HAP-1 (cell line): ENCODE data around the gene METTL9.
"Not testable (repeated sequence)": the region's sequence is repeated elsewhere in the genome, so short reads cannot be mapped to it uniquely, and the experiment has no call there.

Experiments used
- DNase-seq, 2 experiments: peaks; one replicate each; pipeline ENCODE4 v3.0.0-alpha.2; 2016 to 2020; ENCODE audit warnings: low spot score in 2 of 2
- H3K27me3 ChIP-seq: fragments of 250-450 bp; sonication (Bioruptor Pico); 2 replicates; pipeline ENCODE4 v1.5.1; 2020; ENCODE audit warnings: low read depth, mild to moderate bottlenecking, moderate library complexity
- H3K36me3 ChIP-seq: fragments of 250-450 bp; sonication (Bioruptor Pico); replicated peaks from 2 replicates; pipeline ENCODE4 v1.5.1; 2020; ENCODE audit warnings: mild to moderate bottlenecking
- H3K4me1 ChIP-seq: fragments of 250-450 bp; sonication (Bioruptor Pico); 2 replicates; pipeline ENCODE4 v1.5.1; 2020; ENCODE audit warnings: mild to moderate bottlenecking
- H3K4me3 ChIP-seq: fragments of 250-450 bp; sonication (Bioruptor Pico); 2 replicates; pipeline ENCODE4 v1.5.1; 2020; ENCODE audit warnings: mild to moderate bottlenecking, moderate library complexity
- H3K9me3 ChIP-seq: fragments of 250-450 bp; sonication (Bioruptor Pico); 2 replicates; pipeline ENCODE4 v1.5.1; 2020; ENCODE audit warnings: mild to moderate bottlenecking, moderate library complexity
- in situ Hi-C: fragments of 300-500 bp; cut with MboI; formaldehyde crosslinking; loops from 3 replicates; pipeline ENCODE4 v1.14.3; 2020; ENCODE audit warnings: low sequenced_read_pairs, inconsistent platforms, mixed read lengths

METTL9 gene

DNA sequence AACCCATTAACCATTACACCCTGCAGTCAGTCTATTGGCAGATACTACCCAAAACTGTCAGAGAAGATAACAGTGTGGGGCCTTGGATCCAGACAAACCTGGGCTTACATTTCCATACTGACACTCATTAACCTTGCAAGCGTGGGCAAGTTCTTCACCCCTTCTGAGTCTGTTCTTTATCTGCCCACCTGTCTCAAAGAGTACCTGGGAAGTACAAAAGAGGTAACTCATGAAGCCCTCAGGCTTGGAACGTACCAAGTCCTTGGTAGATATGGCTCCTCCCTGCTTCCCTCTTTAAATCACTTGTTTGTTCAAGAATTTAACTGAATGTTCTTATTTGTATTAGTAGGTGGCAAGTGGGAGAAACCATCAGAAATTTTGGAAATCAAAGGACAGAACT is 55.5 kb downstream of the METTL9 start:
- no peaks in the 10 kb centered on the region for H3K4me1 ChIP-seq
- H3K36me3 ChIP-seq: peaks cover 7% of the 10 kb centered on the region; the same call in 1 of the 2 replicates
- H3K4me3 ChIP-seq: no peak overlapping the region
- H3K9me3 ChIP-seq: no peaks in the 10 kb centered on the region
- DNase-seq: no peak
- in situ Hi-C loops: no loop called here
- H3K27me3 ChIP-seq: no peaks in the 10 kb centered on the region

DNA sequence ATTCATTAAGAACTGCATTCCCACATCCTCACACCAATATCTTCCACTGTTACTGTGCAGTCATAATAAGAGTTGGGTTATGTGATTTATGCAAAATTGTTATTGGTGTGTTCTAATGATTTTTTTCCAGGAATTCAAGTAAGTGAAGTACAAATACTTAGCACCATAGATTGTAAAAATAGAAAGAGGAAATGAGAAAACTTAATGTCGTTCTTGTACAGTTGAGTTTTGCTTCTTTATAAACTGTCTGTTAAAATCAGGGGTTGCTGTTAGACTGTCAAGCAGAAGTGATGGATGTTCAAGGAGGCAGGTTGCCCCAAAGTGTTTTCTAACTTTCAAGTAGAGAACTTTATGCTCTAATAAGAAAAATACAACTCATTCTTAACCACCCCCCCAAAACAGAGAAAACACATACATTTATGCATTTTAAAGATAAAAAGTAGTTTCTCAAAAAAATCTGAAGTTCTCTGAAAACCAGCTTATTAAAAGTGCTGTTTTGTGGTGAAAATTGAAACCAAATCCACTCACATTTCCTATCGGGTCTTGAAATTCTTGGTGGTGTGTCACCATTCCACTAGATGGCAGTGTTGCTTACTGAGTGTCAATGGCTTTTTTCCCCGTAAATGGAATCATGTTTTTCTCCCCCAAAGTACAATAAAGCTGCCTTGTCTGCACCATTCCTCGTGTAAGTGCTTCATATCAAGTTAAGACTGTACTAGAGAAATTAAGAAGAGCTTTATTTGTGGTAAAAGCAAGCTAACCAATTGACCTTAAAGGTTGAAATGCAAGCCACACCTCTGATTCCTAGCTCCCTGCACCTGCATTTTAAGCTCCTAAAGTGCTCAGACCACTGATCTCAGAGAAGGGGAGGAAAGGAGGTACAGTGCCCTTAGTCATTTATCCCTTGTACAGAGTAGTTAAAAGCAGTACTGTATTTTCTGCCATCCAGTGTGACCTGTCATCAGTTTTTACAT is 57.7 kb downstream of the METTL9 start:
- peak; percentile 42 to 54 for DNase-seq
- Histone ChIP-seq H3K27me3 (no peaks in the 10 kb centered on the region), H3K4me1 (no peaks in the 10 kb centered on the region), H3K4me3 (no peak overlapping the region), H3K9me3 (no peaks in the 10 kb centered on the region), H3K36me3 (peaks cover 7% of the 10 kb centered on the region; the same call in 1 of the 2 replicates)
- in situ Hi-C loops: no loop called here

DNA sequence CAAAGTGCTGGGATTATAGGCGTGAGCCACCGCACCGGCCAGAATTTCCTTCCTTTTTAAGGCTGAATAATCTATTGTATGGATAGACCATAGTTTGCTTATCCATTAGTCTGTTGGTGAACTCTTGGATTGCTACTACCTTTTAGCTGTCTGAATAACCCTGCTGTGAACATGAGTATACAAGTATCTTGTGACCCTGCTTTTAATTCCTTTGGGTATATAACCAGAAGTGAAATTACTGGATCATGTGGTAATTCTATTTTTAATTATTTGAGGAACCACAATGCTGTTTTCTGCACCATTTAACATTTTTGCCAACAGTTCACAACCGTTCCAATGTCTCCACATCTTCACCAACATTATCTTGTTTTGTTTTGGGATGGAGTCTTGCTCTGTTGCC is 59.7 kb downstream of the METTL9 start:
- H3K9me3 ChIP-seq: no peaks in the 10 kb centered on the region
- peaks cover 7% of the 10 kb centered on the region; the same call in 1 of the 2 replicates for H3K36me3 ChIP-seq
- no peaks in the 10 kb centered on the region for H3K4me1 ChIP-seq
- no peak for DNase-seq
- no peaks in the 10 kb centered on the region for H3K27me3 ChIP-seq
- no peak overlapping the region for H3K4me3 ChIP-seq
- in situ Hi-C loops: no loop called here

DNA sequence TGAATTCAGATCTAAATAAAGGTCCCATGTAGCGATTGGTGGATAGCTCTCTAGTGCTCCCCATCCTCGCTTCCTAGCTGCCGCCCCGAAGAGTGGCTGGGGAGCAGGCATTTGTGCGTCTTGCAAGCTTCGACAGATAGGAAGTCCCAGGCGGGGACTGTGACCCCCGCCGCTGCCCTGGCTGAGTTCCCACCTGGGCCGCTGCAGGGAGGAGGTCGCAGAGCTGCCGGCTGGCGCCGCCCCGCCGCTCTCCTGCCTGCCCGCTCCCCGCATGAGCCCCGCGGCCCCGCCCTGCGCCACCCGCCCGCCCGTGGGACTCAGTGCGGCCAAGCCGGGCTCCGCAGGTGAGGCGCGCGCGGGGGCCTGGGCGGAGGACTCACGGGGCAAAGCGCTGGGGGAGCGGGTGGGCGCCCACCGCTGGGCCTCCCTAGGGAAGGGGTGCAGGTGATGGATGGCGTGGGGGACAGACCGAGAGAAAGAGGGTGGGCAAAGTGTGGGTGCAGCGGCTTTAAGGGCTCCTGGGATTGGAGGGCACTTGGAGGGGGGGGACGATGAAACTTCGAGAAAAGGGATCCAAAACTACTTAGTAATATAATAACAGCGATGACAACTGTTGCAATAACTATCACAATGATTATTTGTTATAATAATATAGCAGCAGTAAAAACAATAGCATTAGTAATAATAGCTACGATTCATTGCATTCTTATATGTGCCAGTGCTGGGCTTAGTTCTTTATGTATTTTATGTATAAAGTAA is 64.7 kb downstream of the METTL9 start, which contains the start of gene OTOA:
Gene OTOA (plus strand): TSS at position 80 of the 759 bp plus-strand sequence. CDS start 14,547 bp downstream, outside the sequence.
- no peak within 1 kb of the TSS for H3K4me3 ChIP-seq
- no peak for DNase-seq
- H3K36me3 ChIP-seq: no peaks in the 10 kb centered on the region
- H3K9me3 ChIP-seq: peaks cover 3% of the 10 kb centered on the region; the same call in 1 of the 2 replicates
- in situ Hi-C loops: no loop called here
- peaks cover 9% of the 10 kb centered on the region for H3K4me1 ChIP-seq
- no peaks in the 10 kb centered on the region for H3K27me3 ChIP-seq

DNA sequence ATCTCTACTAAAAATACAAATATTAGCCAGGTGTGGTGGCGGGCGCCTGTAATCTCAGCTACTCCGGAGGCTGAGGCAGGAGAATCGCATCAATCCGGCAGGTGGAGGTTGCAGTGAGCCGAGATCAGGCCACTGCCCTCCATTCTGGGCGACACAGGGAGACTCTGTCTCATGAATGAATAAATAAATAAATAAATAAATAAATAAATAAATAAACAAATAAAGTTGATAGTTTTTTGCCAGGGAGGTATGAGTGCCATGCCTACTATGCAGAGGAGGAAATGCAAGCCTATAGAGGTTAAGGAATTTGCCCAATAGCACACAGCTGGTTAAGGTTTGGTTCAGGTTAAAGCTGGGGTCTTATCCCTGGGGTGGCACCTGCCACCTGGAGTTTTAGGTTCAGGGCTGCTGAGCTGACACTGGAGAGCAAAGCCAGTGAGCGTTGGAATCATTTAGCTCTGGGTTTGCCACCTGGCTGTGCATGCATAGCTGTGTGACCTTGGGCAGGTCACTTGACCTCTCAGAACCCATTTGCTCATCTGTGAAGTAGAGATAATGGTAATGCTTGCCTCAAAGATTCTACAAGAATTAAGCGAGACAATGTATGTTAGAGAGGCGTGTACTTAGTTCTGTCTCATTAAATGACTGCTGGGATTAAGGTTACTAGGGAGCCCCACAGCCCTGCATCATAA is 65.6 kb downstream of the METTL9 start:
- peaks cover 9% of the 10 kb centered on the region for H3K4me1 ChIP-seq
- H3K4me3 ChIP-seq: no peak overlapping the region
- no peaks in the 10 kb centered on the region for H3K27me3 ChIP-seq
- DNase-seq: no peak
- in situ Hi-C loops: no loop called here
- no peaks in the 10 kb centered on the region for H3K36me3 ChIP-seq
- H3K9me3 ChIP-seq: peaks cover 3% of the 10 kb centered on the region; the same call in 1 of the 2 replicates

DNA sequence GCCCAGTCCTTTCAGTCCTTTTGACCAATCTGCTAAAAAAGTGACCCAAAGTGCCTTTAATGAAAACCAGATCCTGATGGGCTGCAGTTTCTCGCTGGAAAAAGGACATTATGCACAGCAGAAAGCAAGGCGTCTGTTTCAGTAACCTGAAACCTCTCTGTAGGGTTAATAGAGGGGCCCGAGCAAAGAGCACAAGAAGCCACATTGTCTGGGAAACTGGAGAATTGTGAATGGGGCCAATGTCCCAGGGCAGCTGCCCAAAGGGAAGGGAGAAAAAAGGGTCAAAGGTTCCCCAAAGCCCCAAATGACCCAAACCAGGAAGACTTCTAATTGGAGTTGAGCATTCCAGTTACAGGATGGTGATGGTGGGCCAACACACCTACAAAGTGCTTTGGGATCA is 67.4 kb downstream of the METTL9 start:
- peak; percentile 18 to 32 for DNase-seq
- H3K36me3 ChIP-seq: no peaks in the 10 kb centered on the region
- peaks cover 9% of the 10 kb centered on the region for H3K4me1 ChIP-seq
- no peaks in the 10 kb centered on the region for H3K27me3 ChIP-seq
- no peak overlapping the region for H3K4me3 ChIP-seq
- in situ Hi-C loops: no loop called here
- peaks cover 3% of the 10 kb centered on the region; the same call in 1 of the 2 replicates for H3K9me3 ChIP-seq

DNA sequence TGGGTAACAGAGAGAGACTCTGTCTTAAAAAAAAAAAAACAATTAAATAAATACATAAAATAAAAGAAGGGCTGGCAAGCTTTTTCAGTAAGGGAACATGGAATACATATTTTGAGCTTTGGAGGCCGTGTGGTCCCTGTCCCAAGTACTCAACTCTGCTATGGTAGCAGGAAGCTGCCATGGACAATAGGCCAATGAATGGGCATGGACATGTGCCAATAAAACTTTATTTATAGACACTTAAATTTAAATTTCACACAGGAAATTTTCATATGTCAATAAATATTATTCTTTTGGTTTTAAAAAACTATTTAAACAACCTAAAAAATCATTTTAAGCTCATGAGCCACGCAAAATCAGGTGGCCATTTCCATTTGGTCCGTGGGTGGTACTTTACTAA is 68.2 kb downstream of the METTL9 start:
- peaks cover 3% of the 10 kb centered on the region; the same call in 1 of the 2 replicates for H3K9me3 ChIP-seq
- peaks cover 9% of the 10 kb centered on the region for H3K4me1 ChIP-seq
- no peaks in the 10 kb centered on the region for H3K36me3 ChIP-seq
- in situ Hi-C loops: no loop called here
- no peaks in the 10 kb centered on the region for H3K27me3 ChIP-seq
- DNase-seq: no peak
- H3K4me3 ChIP-seq: no peak overlapping the region

DNA sequence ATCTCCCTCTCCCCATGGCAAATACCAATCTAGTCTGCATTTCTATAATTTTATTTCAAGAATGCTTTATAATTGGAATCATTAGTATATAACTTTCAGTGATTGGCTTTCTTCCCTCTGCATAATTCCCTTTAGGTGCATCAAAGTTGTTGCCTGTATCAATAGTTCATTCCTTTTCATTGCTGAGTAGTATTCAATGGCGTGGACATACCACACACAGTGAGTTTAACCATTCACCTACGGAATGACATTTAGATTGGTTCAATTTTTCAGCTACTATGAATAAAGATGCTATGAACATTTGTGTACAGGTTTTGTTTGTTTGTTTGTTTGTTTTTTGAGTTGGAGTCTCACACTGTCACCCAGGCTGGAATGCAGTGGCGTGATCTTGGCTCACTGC is 74.1 kb downstream of the METTL9 start:
- H3K9me3 ChIP-seq: peaks cover 4% of the 10 kb centered on the region
- H3K27me3 ChIP-seq: no peaks in the 10 kb centered on the region
- no peak overlapping the region for H3K4me3 ChIP-seq
- no peaks in the 10 kb centered on the region for H3K4me1 ChIP-seq
- no peaks in the 10 kb centered on the region for H3K36me3 ChIP-seq
- no peak for DNase-seq
- in situ Hi-C loops: no loop called here

DNA sequence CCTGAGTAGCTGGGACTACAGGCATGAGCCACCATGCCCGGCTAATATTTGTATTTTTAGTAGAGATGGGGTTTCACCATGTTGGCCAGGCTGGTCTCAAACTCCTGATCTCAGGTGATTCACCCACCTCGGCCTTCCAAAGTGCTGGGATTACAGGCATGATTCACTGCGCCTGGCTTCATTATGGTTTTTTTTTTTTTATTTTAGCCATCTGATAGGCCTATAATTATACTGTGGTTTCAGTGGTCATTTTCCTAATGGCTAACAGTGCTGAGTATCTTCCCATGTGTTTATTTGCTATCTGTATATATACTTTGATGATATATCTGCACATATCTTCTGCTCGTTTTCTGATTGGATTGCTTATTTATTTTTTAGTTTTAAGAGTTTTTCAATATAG is 75.1 kb downstream of the METTL9 start:
- in situ Hi-C loops, DNase-seq, H3K27me3 ChIP-seq, H3K4me3 ChIP-seq, H3K36me3 ChIP-seq, H3K4me1 ChIP-seq, H3K9me3 ChIP-seq: not testable (repeated sequence)

DNA sequence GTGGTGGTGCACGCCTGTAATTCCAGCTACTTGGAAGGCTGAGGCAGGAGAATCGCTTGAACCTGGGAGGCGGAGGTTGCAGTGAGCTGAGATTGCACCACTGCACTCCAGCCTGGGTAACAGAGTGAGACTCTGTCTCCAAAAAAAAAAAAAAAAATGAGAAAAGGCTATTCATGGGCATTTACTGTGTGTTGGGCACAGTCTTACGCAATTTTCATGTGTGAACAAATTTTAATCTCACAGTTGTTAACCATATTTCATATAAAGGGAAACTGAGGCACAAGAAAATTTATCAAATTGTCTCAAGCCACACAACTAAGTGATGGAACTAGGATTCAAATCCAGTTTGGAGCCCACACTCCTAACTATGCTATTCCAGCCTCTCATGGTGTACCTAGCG is 81.3 kb downstream of the METTL9 start:
- H3K4me1 ChIP-seq, in situ Hi-C loops, H3K36me3 ChIP-seq, DNase-seq, H3K4me3 ChIP-seq, H3K9me3 ChIP-seq, H3K27me3 ChIP-seq: not testable (repeated sequence)

DNA sequence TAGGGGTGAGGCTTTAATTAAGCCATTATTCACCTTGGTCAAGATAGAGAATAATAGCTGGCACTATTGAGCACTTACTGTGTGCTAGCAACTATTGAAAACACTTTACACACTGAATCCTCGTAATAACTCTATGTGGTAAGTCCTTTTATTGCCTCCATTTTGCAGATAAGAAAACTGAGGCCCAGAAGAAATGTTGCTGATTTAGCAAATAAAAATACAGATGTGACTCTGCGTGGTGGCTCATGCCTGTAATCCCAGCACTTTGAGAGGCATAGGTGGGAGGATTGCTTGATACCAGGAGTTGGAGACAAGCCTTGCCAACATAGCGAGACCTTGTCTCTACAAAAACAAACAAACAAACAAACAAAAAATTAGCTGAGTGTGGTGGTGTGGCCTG is 83.8 kb downstream of the METTL9 start:
- H3K9me3 ChIP-seq: no peaks in the 10 kb centered on the region
- H3K4me3 ChIP-seq: no peak overlapping the region
- no peaks in the 10 kb centered on the region for H3K4me1 ChIP-seq
- no peak for DNase-seq
- in situ Hi-C loops: no loop called here
- H3K27me3 ChIP-seq: peaks cover 4% of the 10 kb centered on the region; the same call in 1 of the 2 replicates
- no peaks in the 10 kb centered on the region for H3K36me3 ChIP-seq

DNA sequence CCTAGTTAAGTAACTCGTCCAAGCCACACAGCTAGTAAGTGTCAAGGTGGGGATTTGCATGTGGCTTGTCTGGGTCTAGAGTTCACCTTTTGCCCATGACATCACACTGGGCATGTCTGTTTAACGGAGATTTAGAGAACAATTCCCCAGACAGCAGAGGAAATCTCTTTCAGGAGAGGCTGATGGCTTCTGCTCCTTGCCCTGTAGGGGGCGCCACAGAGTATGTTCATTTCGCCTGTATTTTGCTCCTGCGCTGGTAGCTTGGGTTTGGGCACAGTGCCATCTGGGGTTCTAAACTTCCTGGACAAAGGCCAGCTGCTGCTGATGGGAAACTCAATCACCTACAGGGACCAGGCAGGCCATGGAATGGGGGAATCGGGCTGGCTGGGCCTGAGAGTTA is 84.8 kb downstream of the METTL9 start:
- Histone ChIP-seq H3K4me3 (no peak overlapping the region), H3K4me1 (no peaks in the 10 kb centered on the region), H3K27me3 (no peaks in the 10 kb centered on the region; the same call in 1 of the 2 replicates), H3K36me3 (no peaks in the 10 kb centered on the region), H3K9me3 (no peaks in the 10 kb centered on the region)
- peak; percentile 9 to 65 for DNase-seq
- in situ Hi-C loops: no loop called here

DNA sequence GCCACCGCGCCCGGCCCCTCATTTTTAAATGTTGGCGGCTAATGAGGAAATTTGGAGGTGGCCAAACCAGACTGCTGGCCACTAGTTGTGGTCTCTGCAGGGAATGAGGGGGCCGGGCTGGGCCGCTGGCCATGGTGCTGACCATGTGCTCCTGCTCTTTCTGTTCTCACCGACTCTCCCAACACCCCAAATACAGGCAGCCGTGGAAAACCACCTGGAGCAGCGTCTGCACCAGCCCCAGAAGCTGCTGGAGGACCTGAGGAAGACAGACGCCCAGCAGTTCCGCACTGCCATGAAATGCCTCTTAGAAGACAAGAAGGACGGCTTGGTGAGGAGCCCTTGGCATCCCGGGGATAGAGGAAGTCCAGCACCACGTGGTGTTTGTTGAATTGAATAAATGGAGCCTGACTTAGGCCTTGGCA is 85.7 kb downstream of the METTL9 start:
- no peaks in the 10 kb centered on the region for H3K27me3 ChIP-seq
- no peaks in the 10 kb centered on the region for H3K36me3 ChIP-seq
- no peak overlapping the region for H3K4me3 ChIP-seq
- no peaks in the 10 kb centered on the region for H3K9me3 ChIP-seq
- peak in 1 of 2 experiments; percentile 37 for DNase-seq
- H3K4me1 ChIP-seq: no peaks in the 10 kb centered on the region
- in situ Hi-C loops: no loop called here
